HG03066 (cell line): Measurements from ENCODE around the gene SNIP1.
"Not testable (repeated sequence)": the region's sequence is repeated elsewhere in the genome, so short reads cannot be mapped to it uniquely, and the experiment has no call there.

Source experiments
- ATAC-seq: cut with Tn5 transposase; IDR thresholded peaks from one replicate; pipeline ENCODE4 v1.9.1; 2021; ENCODE audit warnings: low read depth; ENCODE audit not compliant: unreplicated experiment

SNIP1 gene

GRCh38 chr1:37559957-37560379 lies 5.9 kb upstream of the SNIP1 start:
- ATAC-seq = not testable (repeated sequence)

DNA sequence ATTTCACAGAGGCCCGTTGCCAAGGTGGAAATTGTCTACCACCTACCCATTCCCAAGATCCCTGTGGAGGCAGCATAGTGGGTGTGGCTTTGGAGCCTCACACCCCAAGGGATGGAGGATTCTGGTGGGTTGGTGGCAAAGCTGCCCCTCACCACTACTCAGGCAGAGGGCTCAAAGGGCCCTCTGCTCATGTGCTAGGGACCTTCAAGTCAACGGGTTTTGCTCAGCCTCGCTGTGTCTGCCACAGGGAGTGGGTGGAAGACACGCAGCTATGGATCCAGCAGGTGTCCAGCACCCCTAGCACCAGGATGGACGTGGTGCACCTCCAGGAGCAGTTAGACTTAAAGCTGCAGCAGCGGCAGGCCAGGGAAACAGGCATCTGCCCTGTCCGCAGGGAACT lies 5.0 kb upstream of the SNIP1 start:
- ATAC-seq = no peak

GRCh38 chr1:37558411-37558810 lies 4.3 kb upstream of the SNIP1 start:
- no peak for ATAC-seq

- ATAC-seq = no peak
Observed at GRCh38 chr1:37557402-37557801, 3.3 kb upstream of the SNIP1 start.

DNA sequence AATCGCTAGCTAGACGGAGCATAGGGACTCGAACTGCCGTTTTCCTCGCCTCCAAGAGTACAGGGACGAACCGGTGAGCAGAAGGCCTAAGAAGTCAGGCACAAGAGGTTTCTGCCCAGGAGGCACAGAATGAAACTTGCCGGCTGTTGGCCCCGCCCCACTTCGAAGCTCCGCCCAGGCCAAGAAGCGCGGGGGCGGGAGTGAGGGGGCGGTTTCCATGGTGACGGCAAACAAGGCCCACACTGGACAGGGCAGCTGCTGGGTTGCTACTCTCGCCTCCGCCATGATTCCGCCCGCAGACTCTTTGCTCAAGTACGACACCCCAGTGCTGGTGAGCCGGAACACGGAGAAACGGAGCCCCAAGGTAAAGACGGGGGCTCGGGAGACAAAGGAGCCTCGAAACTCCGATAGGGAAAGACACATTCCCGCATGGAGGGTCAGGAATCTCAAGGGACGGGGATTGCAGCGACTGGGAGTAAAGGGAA lies 2.7 kb upstream of the SNIP1 start, which contains the start of gene DNALI1:
DNALI1 (plus strand) TSS at position 229 of the 485 bp plus-strand sequence; CDS start at position 284, 55 bp downstream.
- ATAC-seq = no peak

DNA sequence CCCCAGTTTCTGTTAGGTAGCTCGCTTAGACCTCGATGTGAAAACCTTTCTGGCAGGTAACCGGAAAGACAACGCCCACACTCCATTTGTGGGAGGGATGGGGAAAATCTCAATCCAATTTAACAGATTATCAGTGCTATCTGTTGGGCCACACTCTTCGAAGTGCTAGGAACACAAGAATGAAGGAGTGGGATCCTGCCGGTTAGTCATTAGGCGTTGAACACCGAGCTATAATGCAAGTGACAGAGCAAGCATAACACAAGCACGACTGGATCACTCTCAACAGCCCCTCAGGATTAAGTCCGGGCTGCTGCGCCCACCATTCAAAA lies 531 bp downstream of the SNIP1 start:
- ATAC-seq = peak; percentile 21

GRCh38 chr1:37549341-37549740 lies 4.8 kb downstream of the SNIP1 start:
- ATAC-seq = no peak

GRCh38 chr1:37545019-37545418 lies 9.1 kb downstream of the SNIP1 start:
- ATAC-seq = no peak

DNA sequence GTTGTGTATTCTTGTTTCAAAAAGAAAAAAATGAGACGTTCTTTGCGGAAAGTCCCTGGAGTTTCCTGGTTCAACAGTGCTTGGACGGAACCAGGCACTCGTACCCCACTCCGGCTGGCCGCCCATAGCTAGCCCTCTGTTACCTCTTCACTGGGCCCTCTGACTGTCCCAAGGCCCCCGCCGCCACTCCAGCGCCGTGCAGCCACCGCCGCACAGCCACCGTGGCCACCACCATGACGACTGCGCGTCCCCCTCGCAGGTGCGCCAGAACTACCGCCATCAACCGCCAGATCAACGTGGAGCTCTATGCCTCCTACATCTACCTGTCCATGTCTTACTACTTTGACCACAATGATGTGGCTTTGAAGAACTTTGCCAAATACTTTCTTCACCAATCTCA lies 9.6 kb downstream of the SNIP1 start:
- no peak for ATAC-seq

GRCh38 chr1:37540036-37540785 lies 13.9 kb downstream of the SNIP1 start:
- ATAC-seq = no peak

GRCh38 chr1:37539154-37539553 lies 14.9 kb downstream of the SNIP1 start:
- ATAC-seq = not testable (repeated sequence)

DNA sequence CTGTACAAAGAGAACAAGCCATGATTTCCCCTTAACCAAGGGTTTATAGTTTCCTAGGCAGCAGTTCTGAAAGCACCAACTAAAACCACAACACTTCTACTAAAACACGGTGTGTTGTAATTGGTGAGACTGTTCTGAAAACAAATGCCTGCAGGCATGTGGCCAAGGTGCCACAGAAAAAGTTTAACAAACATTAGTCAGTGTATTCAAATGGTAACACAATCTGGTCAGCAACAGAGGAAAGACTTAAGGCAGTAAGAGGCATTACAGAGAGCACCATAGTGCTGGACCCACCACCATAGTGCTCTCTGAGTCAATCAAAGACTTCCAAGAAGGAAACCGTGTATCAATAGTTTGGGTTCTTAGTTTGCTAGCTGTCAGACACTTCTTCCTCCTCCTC lies 16.7 kb downstream of the SNIP1 start:
- ATAC-seq = no peak

DNA sequence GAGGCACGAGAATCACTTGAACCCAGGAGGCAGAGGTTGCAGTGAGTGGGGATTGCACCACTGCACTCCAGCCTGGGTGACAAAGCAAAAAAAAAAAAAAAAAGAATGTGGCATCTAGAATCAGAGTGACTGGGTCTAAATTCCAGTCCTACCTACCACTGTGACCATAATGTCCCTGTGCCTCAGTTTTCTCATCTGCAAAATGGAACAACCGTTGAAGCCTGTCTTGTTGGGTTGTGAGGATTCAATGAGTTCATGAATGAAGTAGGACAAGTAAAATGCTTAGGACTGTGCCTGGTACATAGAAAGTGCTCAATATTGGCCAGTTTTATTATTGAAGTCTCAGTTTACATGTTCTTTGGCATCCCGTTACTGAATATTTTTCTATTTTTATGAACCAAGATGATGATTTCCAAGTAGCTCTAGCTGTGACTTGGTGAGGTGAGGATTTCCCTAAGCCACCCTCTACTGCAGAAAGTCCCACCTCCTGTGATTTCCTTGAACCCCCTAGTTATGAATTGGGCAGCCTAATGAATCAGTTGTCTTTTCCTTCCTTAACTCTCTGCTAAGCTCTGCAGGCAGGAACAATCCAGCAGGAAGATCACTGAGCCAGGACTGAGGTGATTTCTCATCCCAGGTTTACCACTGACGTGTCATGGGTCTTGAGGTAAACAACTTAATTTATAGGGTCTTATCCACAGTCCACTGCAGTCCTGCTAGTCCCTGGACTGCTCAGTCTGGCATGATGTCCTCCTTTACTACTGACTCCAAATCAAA lies 20.6 kb downstream of the SNIP1 start:
- no peak for ATAC-seq

DNA sequence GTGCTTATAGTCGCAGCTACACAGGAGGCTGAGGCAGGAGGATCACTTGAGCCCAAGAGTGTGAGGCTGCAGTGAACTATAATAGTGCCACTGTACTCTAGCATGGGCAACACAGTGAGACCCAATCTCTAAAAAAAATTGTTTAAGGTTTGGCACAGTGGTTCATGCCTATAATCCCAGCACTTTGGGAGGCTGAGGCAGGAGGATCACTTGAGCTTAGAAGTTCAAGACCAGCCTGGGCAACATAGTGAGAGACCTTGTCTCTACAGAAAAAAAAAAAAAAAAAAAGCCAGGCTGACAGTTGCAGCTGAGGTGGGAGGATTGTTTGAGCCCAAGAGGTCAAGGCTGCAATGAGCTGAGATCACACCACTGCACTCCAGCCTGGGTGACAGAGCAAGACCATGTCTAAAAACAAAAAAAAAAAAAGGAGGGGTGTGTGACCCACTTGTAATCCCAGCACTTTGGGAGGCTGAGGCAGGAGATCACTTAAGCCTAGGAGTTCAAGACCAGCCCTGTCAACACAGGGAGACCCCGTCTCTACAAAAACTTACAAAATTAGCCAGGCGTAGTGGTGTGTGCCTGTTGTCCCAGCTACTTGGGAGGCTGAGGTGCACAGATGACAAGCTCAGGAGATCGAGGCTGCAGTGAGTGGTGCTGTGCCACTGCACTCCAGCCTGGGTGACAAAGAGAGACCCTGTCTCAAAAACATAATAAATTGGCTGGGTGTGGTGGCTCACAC lies 21.5 kb downstream of the SNIP1 start:
- not testable (repeated sequence) for ATAC-seq

- not testable (repeated sequence) for ATAC-seq
Observed at GRCh38 chr1:37529888-37530287, 24.2 kb downstream of the SNIP1 start.

- no peak for ATAC-seq
Observed at GRCh38 chr1:37519613-37520012, 34.5 kb downstream of the SNIP1 start.

DNA sequence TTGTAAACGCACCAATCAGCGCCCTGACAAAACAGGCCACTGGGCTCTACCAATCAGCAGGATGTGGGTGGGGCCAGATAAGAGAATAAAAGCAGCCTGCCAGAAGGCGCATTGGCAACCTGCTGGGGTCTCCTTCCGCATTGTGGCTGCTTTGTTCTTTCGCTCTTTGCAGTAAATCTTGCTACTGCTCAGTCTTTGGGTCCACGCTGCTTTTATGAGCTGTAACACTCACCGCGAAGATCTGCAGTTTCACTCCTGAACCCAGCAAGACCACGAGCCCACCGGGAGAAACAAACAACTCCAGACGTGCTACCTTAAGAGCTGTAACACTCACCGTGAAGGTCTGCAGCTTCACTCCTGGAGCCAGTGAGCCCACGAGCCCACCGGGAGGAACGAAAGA lies 35.2 kb downstream of the SNIP1 start:
- not testable (repeated sequence) for ATAC-seq

- ATAC-seq = not testable (repeated sequence)
Observed at GRCh38 chr1:37518241-37518640, 35.9 kb downstream of the SNIP1 start.

DNA sequence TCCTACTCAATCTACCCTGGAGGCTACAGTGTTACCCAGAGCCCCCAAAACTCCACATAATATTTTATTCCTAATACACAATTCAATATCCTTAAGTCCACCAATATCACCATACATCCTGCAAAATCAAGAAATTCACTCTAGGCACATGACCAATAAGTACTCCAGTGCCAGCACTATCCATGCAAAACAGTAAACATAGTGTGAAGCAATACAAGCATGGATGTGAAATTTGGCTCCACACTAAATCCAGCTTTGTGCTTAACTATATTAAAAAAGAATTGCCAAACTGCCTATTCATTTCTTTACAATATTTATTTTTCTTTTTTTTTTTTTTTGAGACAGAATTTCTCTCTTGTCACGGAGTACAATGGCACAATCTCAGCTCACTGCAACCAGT lies 36.5 kb downstream of the SNIP1 start:
- ATAC-seq = no peak

DNA sequence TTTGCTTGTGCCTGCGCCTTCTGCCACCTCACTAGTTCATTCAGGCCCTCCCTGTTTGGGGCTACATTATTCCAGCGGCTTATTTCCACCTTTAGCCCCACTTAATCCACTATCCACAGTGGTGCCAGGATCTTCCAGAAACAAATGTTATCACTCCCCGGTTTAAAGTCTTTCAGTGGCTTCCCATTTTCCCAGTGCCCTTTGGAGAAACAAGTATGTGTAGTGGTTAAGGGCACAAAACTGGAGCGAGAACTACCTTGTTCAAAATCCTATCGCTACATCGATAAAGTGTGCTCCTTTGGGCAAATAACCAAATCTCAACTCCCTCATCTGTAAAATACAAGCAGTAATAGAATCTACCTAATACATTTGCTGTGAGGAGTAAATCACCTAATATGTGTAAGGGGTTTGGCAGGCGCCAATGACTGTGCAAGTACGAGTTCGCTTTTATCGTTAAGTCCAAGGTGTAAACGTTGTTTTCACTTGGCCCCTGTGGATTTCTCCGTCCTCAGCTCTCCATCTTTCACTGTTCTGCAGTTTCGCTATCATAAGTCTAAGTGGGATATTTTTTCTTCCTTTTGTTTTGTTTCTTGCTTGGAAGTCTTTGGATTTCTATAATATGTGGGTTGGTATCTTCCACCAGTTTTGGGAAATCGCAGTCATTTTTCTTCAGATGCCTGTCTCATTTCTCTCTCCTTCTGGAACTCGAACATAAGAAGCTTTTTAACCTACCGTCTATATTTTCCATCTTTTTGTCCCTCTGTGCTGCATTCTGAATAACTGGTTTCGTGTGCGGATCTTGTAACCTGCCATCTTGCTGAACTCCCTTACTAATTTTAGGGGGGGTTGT lies 38.7 kb downstream of the SNIP1 start:
- ATAC-seq = no peak
